Hepatocyte (in vitro differentiated cells): Measurements from ENCODE around the gene PLTP. TPM values are rescaled to one million over a fixed set of nuclear protein-coding genes. Genes with fewer than 3 reads are reported as not detected.
"Not testable (repeated sequence)": the region's sequence is repeated elsewhere in the genome, so short reads cannot be mapped to it uniquely, and the experiment has no call there.

Source experiments
- DNase-seq: peaks from one replicate; pipeline ENCODE4 v3.0.0-alpha.2; 2016; ENCODE audit warnings: low spot score
- H2AFZ ChIP-seq: fragments of 200-600 bp; sonication (generic); 2 replicates; pipeline ENCODE4 v1.6.0; 2016; ENCODE audit warnings: antibody characterized with exemption, mild to moderate bottlenecking
- H3K27ac ChIP-seq: fragments of 200-600 bp; sonication (generic); 2 replicates; pipeline ENCODE4 v1.5.1; 2016; ENCODE audit warnings: mild to moderate bottlenecking
- H3K27me3 ChIP-seq: fragments of 200-600 bp; sonication (generic); 2 replicates; pipeline ENCODE4 v1.6.1; 2016
- H3K36me3 ChIP-seq: fragments of 200-600 bp; sonication (generic); replicated peaks from 2 replicates; pipeline ENCODE4 v1.5.1; 2016; ENCODE audit warnings: low read depth; ENCODE audit not compliant: insufficient read depth
- H3K4me1 ChIP-seq: fragments of 200-600 bp; sonication (generic); 2 replicates; pipeline ENCODE4 v1.5.1; 2016; ENCODE audit warnings: mild to moderate bottlenecking, moderate library complexity; ENCODE audit not compliant: insufficient read depth
- H3K4me2 ChIP-seq: fragments of 200-600 bp; sonication (generic); 2 replicates; pipeline ENCODE4 v1.6.0; 2016
- H3K4me3 ChIP-seq: fragments of 200-600 bp; sonication (generic); 2 replicates; pipeline ENCODE4 v1.5.1; 2016; ENCODE audit warnings: mild to moderate bottlenecking
- H3K79me2 ChIP-seq: fragments of 200-600 bp; sonication (generic); 2 replicates; pipeline ENCODE4 v1.6.0; 2017; ENCODE audit warnings: mild to moderate bottlenecking
- H3K9me2 ChIP-seq: fragments of 200-600 bp; sonication (generic); replicated peaks from 2 replicates; pipeline ENCODE4 v1.6.0; 2017; ENCODE audit warnings: mild to moderate bottlenecking; ENCODE audit not compliant: insufficient read depth
- H3K9me3 ChIP-seq: fragments of 200-600 bp; sonication (generic); 2 replicates; pipeline ENCODE4 v1.5.1; 2016; ENCODE audit warnings: low read depth, mild to moderate bottlenecking
- H4K20me1 ChIP-seq: fragments of 200-600 bp; sonication (generic); 2 replicates; pipeline ENCODE4 v1.6.0; 2016; ENCODE audit warnings: mild to moderate bottlenecking; ENCODE audit not compliant: insufficient read depth, poor library complexity, severe bottlenecking
- CTCF ChIP-seq: fragments of 200-600 bp; sonication (generic); IDR thresholded peaks from 2 replicates; pipeline ENCODE4 v1.5.1; 2016; ENCODE audit warnings: antibody characterized with exemption, mild to moderate bottlenecking; ENCODE audit not compliant: poor library complexity
- EZH2 ChIP-seq: fragments of 200-600 bp; sonication (generic); IDR thresholded peaks from 2 replicates; pipeline ENCODE4 v1.6.1; 2016; ENCODE audit warnings: antibody characterized with exemption, mild to moderate bottlenecking, borderline replicate concordance
- EZH2phosphoT487 ChIP-seq: fragments of 200-600 bp; sonication (generic); IDR thresholded peaks from one replicate; pipeline ENCODE4 v1.6.1; 2018; ENCODE audit warnings: antibody characterized with exemption, mild to moderate bottlenecking, low read depth, moderate library complexity; ENCODE audit not compliant: unreplicated experiment, severe bottlenecking
- WGBS: methylation state at CpG from one replicate; pipeline ENCODE4 v1.1.6; 2016; ENCODE audit warnings: low lambda C conversion rate; ENCODE audit errors: missing lambda C conversion rate; 5-methylcytosine and 5-hydroxymethylcytosine counted together
- polyA plus RNA-seq: library from polyadenylated mRNA; unstranded; fragments of >200 nt; fragmentation: Nextera tagmentation; extraction: Ambion mirVana; gene quantifications from 2 replicates; pipeline ENCODE4 v1.2.1, GENCODE V29; 2016
- total RNA-seq: library from RNA; depleted of rRNA; stranded (reverse); fragments of >200 nt; gene quantifications from 2 replicates; pipeline ENCODE4 v1.2.3, GENCODE V29; 2014

PLTP gene
- total and polyA plus RNA-seq, 2 experiments from 2014 or later: 176 to 623 TPM

- no peaks in the 10 kb centered on the region for H3K27me3 ChIP-seq
- no peaks in the 10 kb centered on the region for H3K4me1 ChIP-seq
- H3K27ac ChIP-seq: no peak overlapping the region
- WGBS: 99% methylated on average over 4 of the region's 4 CpGs
- TF ChIP-seq EZH2phosphoT487 (no peak), CTCF (no peak), EZH2 (no peak)
- DNase-seq: no peak
- no peak overlapping the region for H3K4me2 ChIP-seq
- H2AFZ ChIP-seq: no peak overlapping the region
- H3K9me2 ChIP-seq: no peaks in the 10 kb centered on the region
- no peaks in the 10 kb centered on the region for H4K20me1 ChIP-seq
- no peaks in the 10 kb centered on the region for H3K79me2 ChIP-seq
- H3K36me3 ChIP-seq: peaks cover 6% of the 10 kb centered on the region
- H3K9me3 ChIP-seq: no peaks in the 10 kb centered on the region
- no peak overlapping the region for H3K4me3 ChIP-seq
Observed at GRCh38 chr20:45958593-45958992, 46.6 kb upstream of the PLTP start.

GRCh38 chr20:45957021-45957941, 45.3 kb upstream of the PLTP start:
- no peaks in the 10 kb centered on the region for H3K27me3 ChIP-seq
- TF ChIP-seq EZH2phosphoT487: no peak
- TF ChIP-seq EZH2: no peak
- TF ChIP-seq CTCF: no peak
- H3K27ac ChIP-seq: no peak overlapping the region
- H3K79me2 ChIP-seq: no peaks in the 10 kb centered on the region
- WGBS: 91% methylated on average over 19 of the region's 19 CpGs
- no peak for DNase-seq
- H4K20me1 ChIP-seq: no peaks in the 10 kb centered on the region
- H3K4me3 ChIP-seq: no peak overlapping the region
- no peaks in the 10 kb centered on the region for H3K9me2 ChIP-seq
- H2AFZ ChIP-seq: no peak overlapping the region
- H3K4me2 ChIP-seq: no peak overlapping the region
- H3K9me3 ChIP-seq: no peaks in the 10 kb centered on the region
- H3K4me1 ChIP-seq: no peaks in the 10 kb centered on the region
- H3K36me3 ChIP-seq: peaks cover 6% of the 10 kb centered on the region

GRCh38 chr20:45956326-45956725, 44.4 kb upstream of the PLTP start:
- not testable (repeated sequence) for H3K4me2 ChIP-seq, H3K27me3 ChIP-seq, DNase-seq, H4K20me1 ChIP-seq, H3K4me3 ChIP-seq, H2AFZ ChIP-seq, H3K9me3 ChIP-seq, H3K9me2 ChIP-seq, H3K4me1 ChIP-seq, H3K79me2 ChIP-seq, H3K27ac ChIP-seq, H3K36me3 ChIP-seq
- 96% methylated on average over 10 of the region's 10 CpGs for WGBS

GRCh38 chr20:45953672-45954071, 41.7 kb upstream of the PLTP start:
- H3K79me2 ChIP-seq: no peaks in the 10 kb centered on the region
- no peak for DNase-seq

More at GRCh38 chr20:45953672-45954071, 41.7 kb upstream of the PLTP start:
- WGBS: 95% methylated on average over 9 of the region's 9 CpGs
- TF ChIP-seq EZH2phosphoT487: no peak
- TF ChIP-seq EZH2: no peak
- TF ChIP-seq CTCF: no peak
- no peaks in the 10 kb centered on the region for H3K9me2 ChIP-seq
- no peak overlapping the region for H2AFZ ChIP-seq
- H3K27ac ChIP-seq: no peak overlapping the region
- no peaks in the 10 kb centered on the region for H3K4me1 ChIP-seq
- no peaks in the 10 kb centered on the region for H4K20me1 ChIP-seq
- no peaks in the 10 kb centered on the region for H3K9me3 ChIP-seq
- no peaks in the 10 kb centered on the region for H3K27me3 ChIP-seq
- H3K36me3 ChIP-seq: no peaks in the 10 kb centered on the region
- H3K4me3 ChIP-seq: no peak overlapping the region
- no peak overlapping the region for H3K4me2 ChIP-seq
